ENCODE measurements around the gene CES4A. TPM values are rescaled to one million over a fixed set of nuclear protein-coding genes. Genes with fewer than 3 reads are reported as not detected.

The CES4A gene
- total and polyA plus RNA-seq, 5 donors from 2014 or later: 1.6 to 11.9 (median 2.8) TPM

DNA sequence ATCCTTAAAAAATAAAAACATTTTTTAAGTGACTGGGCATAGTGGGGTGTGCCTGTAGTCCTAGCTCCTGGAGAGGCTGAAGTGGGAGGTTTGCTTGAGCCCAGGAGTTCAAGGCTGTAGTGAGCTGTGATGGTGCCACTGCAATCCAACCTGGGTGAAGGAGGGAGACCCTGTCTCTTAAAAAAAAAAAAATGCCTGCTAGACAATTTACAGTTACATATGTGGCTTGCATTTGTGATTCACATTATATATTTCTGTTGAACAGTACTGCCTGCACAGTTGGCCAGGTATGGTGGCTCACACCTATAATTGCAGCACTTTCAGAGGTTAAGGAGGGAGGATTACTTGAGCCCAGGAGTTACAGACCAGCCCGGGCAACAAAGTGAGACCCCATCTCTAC, 64.0 kb downstream of the CES4A start:
- Histone ChIP-seq H3K4me1 (ENCODE audit: control insufficient read depth, insufficient read depth, low read length, poor library complexity, severe bottlenecking) (peaks cover 23% of the 10 kb centered on the region), H3K27me3 (ENCODE audit: control insufficient read depth, insufficient read depth, low read length) (no peaks in the 10 kb centered on the region), H3K9me3 (ENCODE audit: control insufficient read depth in 2 of 2, low read length in 2 of 2) (no peaks in the 10 kb centered on the region), H3K36me3 (ENCODE audit: control insufficient read depth, insufficient read depth, low read length) (no peaks in the 10 kb centered on the region), H3K27ac (ENCODE audit: insufficient read depth, low read length, poor library complexity, severe bottlenecking) (peak overlapping the region; percentile 45), H3K4me3 (ENCODE audit: low read depth, low read length) (peak overlapping the region; percentile 39)
- peaks cover 4% of the 10 kb centered on the region for H3K27me3 Mint-ChIP-seq
- H3K4me1 Mint-ChIP-seq: peaks cover 24 to 52% (median 40%) of the 10 kb centered on the region in 4 donors
- peak overlapping the region; percentile 0 to 73 (median 68) for H3K4me3 Mint-ChIP-seq
- peaks cover 0 to 3% (median 0%) of the 10 kb centered on the region in 7 donors for H3K9me3 Mint-ChIP-seq
- peak overlapping the region; percentile 2 to 91 (median 24) for H3K27ac Mint-ChIP-seq
- DNase-seq: no peak
- H3K36me3 Mint-ChIP-seq: no peaks in the 10 kb centered on the region
- peak in 1 of 2 donors; percentile 30 for ATAC-seq (ENCODE audit: low read depth in 2 of 2)

DNA sequence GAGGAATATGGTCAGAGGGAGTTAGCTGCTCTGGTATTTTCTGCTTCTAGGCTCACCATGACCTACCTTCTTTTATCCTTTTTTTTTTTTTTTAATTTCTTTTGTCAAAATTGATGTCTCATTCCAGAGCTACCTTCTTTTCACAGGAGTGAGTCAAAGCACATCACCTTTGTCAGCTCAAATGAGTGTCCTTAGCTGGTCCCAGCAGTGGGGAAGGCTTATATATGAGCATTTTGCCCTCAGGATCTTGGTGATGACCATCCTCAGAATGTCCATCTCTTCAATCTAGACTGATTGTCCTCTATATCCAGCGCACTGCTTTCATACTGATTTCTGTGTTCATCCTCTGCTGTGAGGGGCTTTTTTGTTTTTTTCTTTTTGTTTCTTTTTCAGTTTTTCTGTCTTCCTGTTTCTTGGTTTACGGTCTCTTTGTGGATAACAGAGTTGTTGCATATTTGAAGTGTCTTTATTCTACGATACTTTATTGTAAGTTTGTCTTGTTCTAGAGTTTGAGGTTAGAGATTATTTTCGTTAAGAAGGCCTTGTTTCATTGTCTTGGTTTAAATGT, 65.5 kb downstream of the CES4A start:
- H3K27ac ChIP-seq (ENCODE audit: insufficient read depth, low read length, poor library complexity, severe bottlenecking): peak overlapping the region; percentile 47
- H3K36me3 Mint-ChIP-seq: no peaks in the 10 kb centered on the region
- H3K4me1 ChIP-seq (ENCODE audit: control insufficient read depth, insufficient read depth, low read length, poor library complexity, severe bottlenecking): peaks cover 23% of the 10 kb centered on the region
- H3K9me3 ChIP-seq (ENCODE audit: control insufficient read depth in 2 of 2, low read length in 2 of 2): no peaks in the 10 kb centered on the region
- ATAC-seq (ENCODE audit: low read depth in 2 of 2) (no peak), DNase-seq (no peak)
- H3K36me3 ChIP-seq (ENCODE audit: control insufficient read depth, insufficient read depth, low read length): no peaks in the 10 kb centered on the region
- H3K4me1 Mint-ChIP-seq: peaks cover 30 to 63% (median 50%) of the 10 kb centered on the region in 4 donors
- H3K9me3 Mint-ChIP-seq: peaks cover 0 to 3% (median 0%) of the 10 kb centered on the region in 7 donors
- H3K27ac Mint-ChIP-seq: peak overlapping the region; percentile 24 to 74 (median 62)
- peak overlapping the region; percentile 39 for H3K4me3 ChIP-seq (ENCODE audit: low read depth, low read length)
- peaks cover 4% of the 10 kb centered on the region for H3K27me3 Mint-ChIP-seq
- H3K4me3 Mint-ChIP-seq: peak overlapping the region; percentile 11 to 68 (median 64)
- H3K27me3 ChIP-seq (ENCODE audit: control insufficient read depth, insufficient read depth, low read length): no peaks in the 10 kb centered on the region

DNA sequence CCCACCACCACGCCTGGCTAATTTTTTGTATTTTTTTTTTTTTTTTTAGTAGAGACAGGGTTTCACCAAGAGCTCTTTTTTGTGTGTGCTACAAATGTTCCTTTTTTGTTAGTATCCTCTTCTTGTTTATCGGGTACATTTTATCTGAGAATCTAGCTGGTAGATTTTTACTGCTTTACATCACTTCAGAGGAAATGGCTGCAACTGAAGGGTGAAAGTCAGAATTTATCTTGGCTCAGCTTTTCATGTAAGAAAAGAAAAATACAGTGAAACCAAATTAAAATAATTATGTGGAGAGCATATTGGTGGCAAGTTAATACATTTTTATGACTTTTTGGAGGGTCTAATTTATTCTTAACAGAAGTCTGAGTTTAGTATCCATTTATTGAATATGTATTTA, 66.5 kb downstream of the CES4A start:
- Mint-ChIP-seq H3K27me3 (peaks cover 4% of the 10 kb centered on the region), H3K36me3 (no peaks in the 10 kb centered on the region), H3K9me3 (peaks cover 0 to 3% (median 0%) of the 10 kb centered on the region in 7 donors), H3K27ac (peak overlapping the region in 2 of 3 donors; percentile 24 to 56), H3K4me3 (peak overlapping the region in 2 of 4 donors; percentile 11 to 22), H3K4me1 (peaks cover 30 to 69% (median 57%) of the 10 kb centered on the region in 4 donors)
- ATAC-seq (ENCODE audit: low read depth in 2 of 2) (no peak), DNase-seq (no peak)
- H3K27ac ChIP-seq (ENCODE audit: insufficient read depth, low read length, poor library complexity, severe bottlenecking): no peak overlapping the region
- H3K4me3 ChIP-seq (ENCODE audit: low read depth, low read length): peak overlapping the region; percentile 39
- no peaks in the 10 kb centered on the region for H3K9me3 ChIP-seq (ENCODE audit: control insufficient read depth in 2 of 2, low read length in 2 of 2)
- peaks cover 23% of the 10 kb centered on the region for H3K4me1 ChIP-seq (ENCODE audit: control insufficient read depth, insufficient read depth, low read length, poor library complexity, severe bottlenecking)
- H3K27me3 ChIP-seq (ENCODE audit: control insufficient read depth, insufficient read depth, low read length): no peaks in the 10 kb centered on the region
- no peaks in the 10 kb centered on the region for H3K36me3 ChIP-seq (ENCODE audit: control insufficient read depth, insufficient read depth, low read length)

DNA sequence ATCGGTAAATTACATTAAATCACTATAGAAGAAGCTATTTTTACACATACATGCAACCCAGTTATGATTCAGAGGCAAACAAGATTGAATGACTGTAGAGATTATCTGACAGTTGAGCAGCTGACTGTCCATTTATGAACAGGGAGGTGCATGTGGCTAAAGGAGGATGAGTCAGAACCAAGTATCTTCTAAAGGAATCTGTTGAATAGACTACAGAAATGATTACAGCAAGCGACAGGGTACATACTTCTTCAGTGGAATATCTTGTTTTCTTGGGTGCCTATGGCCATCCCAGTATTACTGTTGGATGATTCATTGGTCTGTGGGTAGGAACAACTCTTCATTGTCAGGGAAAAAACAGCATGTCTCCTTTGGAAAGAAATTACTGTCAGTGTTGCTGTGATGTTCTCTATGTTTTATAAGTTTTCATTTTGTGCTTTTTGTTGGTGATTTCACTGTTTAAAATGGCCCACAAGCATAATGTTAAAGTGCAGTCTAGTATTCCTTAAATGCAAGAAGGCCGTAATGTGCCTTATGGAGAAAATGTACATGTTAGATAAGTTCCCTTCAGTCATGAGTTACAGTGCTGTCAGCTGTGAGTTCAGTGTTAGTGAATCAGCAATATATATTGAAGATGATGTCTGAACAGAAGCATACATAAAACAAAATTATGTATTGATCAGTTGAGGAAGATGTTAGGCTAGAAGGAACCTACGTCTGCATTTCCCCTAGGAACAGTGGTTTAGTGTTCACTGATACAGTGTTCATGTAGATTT, 67.5 kb downstream of the CES4A start:
- H3K36me3 ChIP-seq (ENCODE audit: control insufficient read depth, insufficient read depth, low read length): no peaks in the 10 kb centered on the region
- peak; percentile 50 to 57 for ATAC-seq (ENCODE audit: low read depth in 2 of 2)
- Mint-ChIP-seq H3K4me1 (peaks cover 30 to 71% (median 56%) of the 10 kb centered on the region in 4 donors), H3K4me3 (peak overlapping the region in 3 of 4 donors; percentile 8 to 36 (median 35)), H3K27ac (peak overlapping the region; percentile 43 to 87 (median 58)), H3K27me3 (peaks cover 4% of the 10 kb centered on the region), H3K9me3 (peaks cover 0 to 3% (median 0%) of the 10 kb centered on the region in 7 donors), H3K36me3 (peaks cover 3% of the 10 kb centered on the region)
- peak in 1 of 3 donors; percentile 46 for DNase-seq
- no peaks in the 10 kb centered on the region for H3K27me3 ChIP-seq (ENCODE audit: control insufficient read depth, insufficient read depth, low read length)
- H3K9me3 ChIP-seq (ENCODE audit: control insufficient read depth in 2 of 2, low read length in 2 of 2): no peaks in the 10 kb centered on the region
- no peak overlapping the region for H3K27ac ChIP-seq (ENCODE audit: insufficient read depth, low read length, poor library complexity, severe bottlenecking)
- peaks cover 23% of the 10 kb centered on the region for H3K4me1 ChIP-seq (ENCODE audit: control insufficient read depth, insufficient read depth, low read length, poor library complexity, severe bottlenecking)
- no peak overlapping the region for H3K4me3 ChIP-seq (ENCODE audit: low read depth, low read length)

Other genes starting within 250 kb of the CES4A start
- 91.9 TPM for gene DYNC1LI2, start 237.0 kb upstream of the CES4A start, total RNA-seq
- 10 to 100 TPM; 22.4 to 30.6 (median 24.4) TPM for gene DYNC1LI2, start 237.0 kb upstream of the CES4A start, polyA plus RNA-seq
- 0.20 TPM for gene TERB1, start 187.0 kb upstream of the CES4A start, total RNA-seq
- gene TERB1, start 187.0 kb upstream of the CES4A start, polyA plus RNA-seq: not detected
- 68.1 TPM for gene NAE1, start 157.6 kb upstream of the CES4A start, total RNA-seq
- gene NAE1, start 157.6 kb upstream of the CES4A start, polyA plus RNA-seq: 10 to 100 TPM; 81.2 to 89.1 (median 86.5) TPM
- gene CA7, start 144.2 kb upstream of the CES4A start, total RNA-seq: not detected
- not detected for gene CA7, start 144.2 kb upstream of the CES4A start, polyA plus RNA-seq
- gene PDP2, start 108.1 kb upstream of the CES4A start, total RNA-seq: 7.1 TPM
- 1 to 10 TPM in 3 of 4 donors, under 1 TPM in 1; 0.07 to 2.0 (median 1.7) TPM for gene PDP2, start 108.1 kb upstream of the CES4A start, polyA plus RNA-seq
- not detected for gene CDH16, start 69.7 kb upstream of the CES4A start, total RNA-seq
- not detected for gene CDH16, start 69.7 kb upstream of the CES4A start, polyA plus RNA-seq
- gene RRAD, start 63.1 kb upstream of the CES4A start, total RNA-seq: 0.35 TPM
- gene RRAD, start 63.1 kb upstream of the CES4A start, polyA plus RNA-seq: not detected
- 64.6 TPM for gene CIAO2B, start 54.2 kb upstream of the CES4A start, total RNA-seq
- 100 to 1,000 TPM; 126 to 161 (median 147) TPM for gene CIAO2B, start 54.2 kb upstream of the CES4A start, polyA plus RNA-seq
- 35.4 TPM for gene CES2, start 53.1 kb upstream of the CES4A start, total RNA-seq
- gene CES2, start 53.1 kb upstream of the CES4A start, polyA plus RNA-seq: 10 to 100 TPM; 19.3 to 22.5 (median 19.7) TPM
- gene CES3, start 27.3 kb upstream of the CES4A start, total RNA-seq: 0.74 TPM
- gene CES3, start 27.3 kb upstream of the CES4A start, polyA plus RNA-seq: under 1 TPM; 0.10 to 0.29 (median 0.26) TPM
- 108 TPM for gene CBFB, start 40.6 kb downstream of the CES4A start, total RNA-seq
- 100 to 1,000 TPM in 1 of 4 donors, 10 to 100 TPM in 3; 60.9 to 104 (median 77.2) TPM for gene CBFB, start 40.6 kb downstream of the CES4A start, polyA plus RNA-seq
- 19.2 TPM for gene PHAF1, start 121.4 kb downstream of the CES4A start, total RNA-seq
- gene PHAF1, start 121.4 kb downstream of the CES4A start, polyA plus RNA-seq: 10 to 100 TPM; 10.0 to 12.2 (median 11.4) TPM
- gene B3GNT9, start 162.4 kb downstream of the CES4A start, total RNA-seq: 3.4 TPM
- gene B3GNT9, start 162.4 kb downstream of the CES4A start, polyA plus RNA-seq: 1 to 10 TPM in 3 of 4 donors, under 1 TPM in 1; 0.44 to 1.3 (median 1.2) TPM
- gene TRADD, start 171.3 kb downstream of the CES4A start, total RNA-seq: 50.3 TPM
- 10 to 100 TPM; 66.4 to 92.4 (median 88.1) TPM for gene TRADD, start 171.3 kb downstream of the CES4A start, polyA plus RNA-seq
- gene FBXL8, start 171.4 kb downstream of the CES4A start, total RNA-seq: 16.6 TPM
- gene FBXL8, start 171.4 kb downstream of the CES4A start, polyA plus RNA-seq: 1 to 10 TPM; 2.5 to 6.6 (median 4.0) TPM
- gene HSF4, start 176.2 kb downstream of the CES4A start, total RNA-seq: 34.4 TPM
- gene HSF4, start 176.2 kb downstream of the CES4A start, polyA plus RNA-seq: not detected
- gene NOL3, start 181.9 kb downstream of the CES4A start, total RNA-seq: 2.3 TPM
- not detected for gene NOL3, start 181.9 kb downstream of the CES4A start, polyA plus RNA-seq
- gene MATCAP1, start 195.4 kb downstream of the CES4A start, total RNA-seq: 19.6 TPM
- gene MATCAP1, start 195.4 kb downstream of the CES4A start, polyA plus RNA-seq: under 1 TPM in 1 of 4 donors, not detected in 3; 0.80 TPM
- gene EXOC3L1, start 201.5 kb downstream of the CES4A start, total RNA-seq: 0.86 TPM
- gene EXOC3L1, start 201.5 kb downstream of the CES4A start, polyA plus RNA-seq: under 1 TPM in 2 of 4 donors, not detected in 2; 0.25 to 0.35 TPM
- gene E2F4, start 203.6 kb downstream of the CES4A start, total RNA-seq: 63.7 TPM
- gene E2F4, start 203.6 kb downstream of the CES4A start, polyA plus RNA-seq: 10 to 100 TPM; 46.8 to 54.9 (median 48.9) TPM
- 2.2 TPM for gene ELMO3, start 210.5 kb downstream of the CES4A start, total RNA-seq
- under 1 TPM in 1 of 4 donors, not detected in 3; 0.09 TPM for gene ELMO3, start 210.5 kb downstream of the CES4A start, polyA plus RNA-seq
- 31.0 TPM for gene TMEM208, start 238.5 kb downstream of the CES4A start, total RNA-seq
- gene TMEM208, start 238.5 kb downstream of the CES4A start, polyA plus RNA-seq: 100 to 1,000 TPM in 2 of 4 donors, 10 to 100 TPM in 2; 91.8 to 141 (median 98.7) TPM